Measurements from ENCODE around the gene SPA17.

The SPA17 gene

DNA sequence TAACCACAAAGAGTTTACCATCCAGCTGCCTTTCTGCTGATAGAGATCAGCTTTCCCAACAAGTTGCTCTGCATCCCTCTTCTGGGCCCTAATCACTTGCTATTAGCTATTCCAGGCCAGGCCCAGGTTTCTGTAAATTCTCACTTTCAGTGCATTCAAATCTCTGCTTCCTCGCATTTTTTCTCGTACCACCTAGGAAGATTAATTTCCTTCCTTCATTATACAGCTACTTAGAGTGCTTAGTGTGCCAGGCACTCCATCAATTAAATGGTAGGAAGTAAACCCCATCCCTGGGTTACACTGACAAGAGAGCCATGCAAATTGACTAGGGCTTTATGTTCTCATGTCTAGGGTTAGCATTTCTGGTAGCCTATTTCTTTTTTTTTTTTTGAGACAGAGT, 9.8 kb upstream of the SPA17 start:
- DNase-seq: no peak

DNA sequence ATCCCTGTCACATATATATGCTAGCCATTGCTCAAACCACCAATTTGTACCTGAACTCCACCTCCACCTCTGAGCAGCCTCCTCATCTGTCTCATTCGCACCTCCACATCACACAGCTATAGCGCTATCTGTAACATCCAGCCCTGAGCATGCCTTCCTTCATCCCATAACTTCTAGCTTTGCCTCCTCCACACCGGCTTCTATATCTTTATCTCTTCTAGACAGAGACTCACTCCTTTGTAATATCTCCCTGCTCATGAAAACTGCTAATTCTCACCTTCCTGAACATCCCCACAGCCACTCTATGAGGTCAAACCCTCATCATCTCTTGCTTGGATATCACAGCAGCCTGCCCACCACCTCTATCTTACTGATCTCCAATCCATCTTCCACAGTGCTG, 6.1 kb upstream of the SPA17 start:
- no peak for DNase-seq

DNA sequence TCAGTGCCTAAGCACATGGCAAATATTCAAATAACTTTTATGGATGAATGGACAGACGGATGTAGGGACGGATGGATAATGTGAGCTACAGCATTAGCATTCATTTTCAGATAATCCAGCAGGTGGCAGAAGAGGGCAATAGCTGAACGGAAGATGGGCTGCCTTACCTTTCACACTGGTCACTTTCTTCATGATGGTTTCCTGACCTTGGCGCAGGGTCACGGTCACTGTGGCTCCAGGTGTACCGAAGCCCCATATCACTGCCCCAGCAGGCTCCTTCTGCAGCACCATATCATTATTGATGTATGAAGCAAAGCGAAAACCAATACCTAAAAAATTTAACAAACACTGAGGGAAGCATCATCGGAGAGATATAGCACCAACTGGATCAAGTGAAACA, 4.5 kb upstream of the SPA17 start:
- DNase-seq: no peak

DNA sequence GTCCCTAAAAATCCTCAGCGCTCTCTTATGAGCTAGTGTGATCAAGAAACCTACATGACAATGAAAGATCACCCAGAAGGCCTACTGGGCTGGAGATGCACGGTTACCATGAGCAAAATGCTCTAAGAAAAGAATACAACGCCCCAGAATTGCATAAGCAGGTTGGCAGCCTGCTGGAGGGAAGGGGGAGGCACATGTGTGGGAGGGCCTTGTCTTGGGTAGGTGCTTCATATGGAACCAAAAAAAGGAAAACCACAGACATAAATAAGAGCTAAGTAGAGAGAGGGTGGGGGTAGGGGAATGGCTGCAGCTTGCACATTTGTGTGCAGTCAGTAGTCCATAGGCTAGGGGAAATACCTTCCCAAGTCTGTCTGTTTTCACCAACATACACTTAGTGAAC, 3.0 kb upstream of the SPA17 start:
- no peak for DNase-seq

DNA sequence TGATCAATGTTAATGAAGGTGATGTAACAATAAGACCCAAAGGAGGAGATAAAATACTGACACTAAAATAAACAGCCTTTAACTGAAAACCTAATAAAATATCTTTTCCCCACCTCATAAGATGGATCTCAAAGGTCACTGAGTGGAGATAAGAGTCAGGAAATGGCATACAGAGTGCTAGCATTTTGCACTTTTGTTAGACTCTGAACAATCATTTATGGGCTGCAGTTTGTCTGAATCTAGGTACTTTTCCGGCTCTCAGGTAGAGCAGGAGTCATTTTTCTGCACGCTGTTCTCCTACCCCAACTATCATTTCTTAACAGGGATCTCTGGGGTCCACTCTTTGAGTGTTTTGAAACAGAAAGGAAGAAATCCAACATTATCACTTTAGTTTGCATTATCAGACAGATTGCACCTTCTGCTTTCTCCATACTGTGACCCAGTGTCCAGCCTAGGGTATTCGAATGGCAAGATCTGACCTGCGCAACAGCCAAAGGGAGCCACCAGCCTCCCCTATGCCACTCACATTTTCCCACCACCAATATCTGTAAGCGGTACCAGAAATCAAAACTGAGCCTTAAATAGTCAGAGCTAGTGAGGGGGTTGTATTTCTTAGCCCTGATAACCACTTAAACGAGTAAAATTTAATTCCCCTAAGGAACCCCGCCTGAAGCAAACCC, 1.0 kb upstream of the SPA17 start:
- DNase-seq: no peak

DNA sequence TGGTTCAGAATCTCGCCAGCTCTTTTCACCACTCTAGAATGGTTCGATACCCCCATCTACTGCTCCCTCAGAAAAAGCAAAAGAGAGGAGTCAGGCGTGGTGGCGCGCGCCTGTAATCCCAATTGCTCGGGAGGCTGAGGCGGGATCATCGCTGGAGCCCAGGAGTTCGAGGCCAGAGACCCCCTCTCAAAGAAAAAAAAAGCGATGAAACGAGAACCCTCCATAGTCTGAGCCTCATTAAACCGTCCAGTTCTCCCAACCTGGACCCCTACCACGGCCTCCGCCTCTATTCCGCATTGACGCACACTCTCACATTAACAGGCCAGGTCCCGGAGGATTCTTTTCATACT, 439 bp downstream of the SPA17 start:
- DNase-seq: no peak

DNA sequence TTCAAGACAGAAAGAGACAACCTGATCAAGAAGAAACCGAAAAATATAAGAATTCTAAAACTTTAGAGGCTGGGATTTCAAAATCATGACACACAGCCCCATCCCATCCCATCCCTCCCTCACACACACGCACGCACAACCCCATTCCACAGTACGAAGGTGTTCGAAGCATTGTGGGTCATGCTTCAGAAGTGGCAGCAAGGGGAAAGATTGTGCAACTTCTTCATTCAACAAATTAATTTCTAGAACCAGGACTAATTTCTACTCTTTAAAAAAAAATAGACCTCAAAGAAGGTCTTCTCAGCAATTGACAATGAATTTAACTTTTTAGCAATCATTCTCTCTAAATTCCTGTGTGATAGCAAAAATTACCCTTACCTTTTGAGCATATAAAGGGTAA, 867 bp downstream of the SPA17 start:
- no peak for DNase-seq

DNA sequence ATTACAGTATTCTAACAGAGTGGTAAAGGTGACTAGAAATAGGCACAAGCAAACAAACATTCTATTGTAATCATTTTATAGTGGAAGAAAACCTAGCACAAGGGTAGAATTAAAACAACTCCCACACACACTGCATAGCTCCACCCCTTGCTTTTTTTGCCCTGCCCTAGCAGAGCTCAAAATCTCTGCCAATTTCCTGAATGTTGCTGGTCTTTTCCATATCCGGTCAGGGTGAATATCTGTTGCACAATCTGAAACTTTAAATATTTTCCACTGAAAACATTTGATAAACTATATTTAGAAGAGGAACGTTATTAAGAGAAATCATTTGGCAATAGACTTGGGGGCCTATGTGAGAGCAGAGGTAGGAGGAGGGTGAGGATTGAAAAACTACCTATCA, 2.7 kb downstream of the SPA17 start:
- no peak for DNase-seq

DNA sequence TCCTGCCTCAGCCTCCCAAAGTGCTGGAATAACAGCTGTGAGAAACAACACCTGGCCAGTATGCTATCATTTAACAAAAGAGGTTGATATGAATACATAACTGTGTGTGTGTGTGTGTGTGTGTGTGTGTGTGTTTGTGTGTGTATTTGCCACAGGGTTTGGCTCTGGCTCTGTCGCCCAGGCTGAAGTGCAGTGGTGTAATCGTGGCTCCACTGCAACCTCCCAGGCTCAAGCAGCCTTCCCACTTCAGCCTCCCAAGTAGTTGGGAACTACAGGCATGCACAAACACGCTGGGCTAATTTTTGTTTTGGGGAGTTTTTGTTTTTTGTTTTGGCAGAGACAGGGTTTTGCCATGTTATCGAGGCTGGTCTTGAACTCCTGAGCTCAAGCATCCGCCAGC, 4.7 kb downstream of the SPA17 start:
- no peak for DNase-seq

DNA sequence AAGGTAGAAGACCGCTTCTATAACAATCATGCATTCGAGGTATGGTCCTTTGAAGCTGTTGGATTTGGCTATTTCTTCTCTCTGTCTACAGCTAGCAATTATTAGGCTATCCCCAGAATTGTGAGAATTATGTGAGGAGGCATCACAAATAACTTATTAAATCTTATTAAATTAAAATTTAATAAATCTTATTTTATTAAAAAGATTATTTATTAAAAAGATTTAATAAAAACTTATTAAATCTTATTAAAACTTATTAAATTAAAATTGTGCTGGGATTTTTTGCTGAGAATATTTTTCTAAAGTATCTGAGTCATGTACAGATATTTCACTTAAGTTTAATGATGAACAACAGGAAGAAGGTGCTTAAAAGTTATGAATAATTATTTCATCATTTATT, 7.7 kb downstream of the SPA17 start:
- no peak for DNase-seq

DNA sequence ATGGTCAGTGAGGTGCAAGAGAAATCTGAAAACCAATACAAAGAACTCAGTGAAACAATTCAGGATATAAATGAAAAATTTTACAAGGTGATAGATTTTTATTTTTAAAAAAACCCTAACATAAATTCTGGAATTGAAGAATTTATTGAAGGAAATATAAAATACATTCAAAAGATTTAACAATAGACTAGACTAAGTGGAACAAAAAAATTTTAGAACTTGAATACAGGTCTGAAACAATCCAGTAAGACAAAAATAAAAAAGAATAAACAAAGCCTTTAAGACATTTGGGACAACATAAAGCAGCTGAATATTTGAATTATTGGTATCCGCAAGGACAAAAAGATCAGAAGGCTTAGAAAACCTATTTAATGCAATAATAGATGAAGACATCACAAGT, 8.7 kb downstream of the SPA17 start:
- DNase-seq: no peak

DNA sequence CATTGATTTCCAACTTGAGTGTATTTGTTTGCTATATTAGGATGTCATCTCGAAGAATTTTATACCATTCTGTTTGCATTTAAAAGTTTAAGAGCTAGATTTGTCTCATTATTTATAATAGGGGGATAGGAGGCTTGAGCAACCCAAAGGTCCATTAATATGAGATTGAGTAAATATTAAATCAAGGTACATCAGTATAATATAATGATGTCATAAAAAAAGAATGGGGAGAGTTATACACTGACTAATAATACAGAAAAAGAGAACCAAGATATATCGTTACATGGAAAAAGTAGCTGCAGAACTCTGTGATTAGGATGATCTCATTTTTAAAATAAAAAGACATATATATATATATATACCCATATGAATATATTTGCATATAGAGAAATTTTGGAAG, 19.4 kb downstream of the SPA17 start:
- no peak for DNase-seq

DNA sequence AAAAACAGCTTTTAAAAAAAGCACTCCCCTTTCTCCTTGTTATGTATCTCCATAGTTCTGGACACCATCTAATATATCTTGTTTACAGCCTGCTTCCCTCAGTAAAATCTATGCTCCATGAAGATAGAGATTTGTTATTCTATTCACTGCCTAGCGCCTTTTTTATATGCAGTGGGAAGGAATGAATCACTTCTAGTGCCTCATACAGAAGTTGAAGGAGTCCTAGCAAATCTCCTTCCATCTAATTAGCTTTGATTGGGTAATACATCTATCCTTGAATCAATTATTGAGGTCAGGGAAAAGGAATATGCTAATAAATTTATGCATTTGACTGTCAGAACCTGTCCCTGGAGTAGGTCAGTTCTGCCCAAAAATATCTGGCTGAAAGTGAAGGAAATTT, 25.8 kb downstream of the SPA17 start:
- no peak for DNase-seq

DNA sequence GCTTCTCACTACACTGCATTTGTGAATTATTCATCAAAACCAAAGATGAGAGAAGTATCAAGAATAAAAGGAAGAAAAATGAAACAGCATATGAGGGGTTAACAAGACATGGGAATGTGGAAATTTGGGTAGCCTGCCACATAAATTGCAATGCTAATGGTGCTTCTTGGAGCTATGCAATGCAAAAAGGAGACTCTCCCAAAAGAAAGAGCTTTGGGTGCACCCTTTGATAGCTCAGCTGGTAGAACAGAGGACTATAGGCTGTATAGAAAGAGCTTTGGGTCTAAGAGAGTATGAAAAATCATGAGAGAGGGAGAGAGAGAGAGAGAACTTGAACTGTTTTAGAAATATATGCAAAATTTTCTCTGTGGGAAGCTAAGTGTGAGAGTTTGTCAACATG, 26.3 kb downstream of the SPA17 start:
- no peak for DNase-seq

DNA sequence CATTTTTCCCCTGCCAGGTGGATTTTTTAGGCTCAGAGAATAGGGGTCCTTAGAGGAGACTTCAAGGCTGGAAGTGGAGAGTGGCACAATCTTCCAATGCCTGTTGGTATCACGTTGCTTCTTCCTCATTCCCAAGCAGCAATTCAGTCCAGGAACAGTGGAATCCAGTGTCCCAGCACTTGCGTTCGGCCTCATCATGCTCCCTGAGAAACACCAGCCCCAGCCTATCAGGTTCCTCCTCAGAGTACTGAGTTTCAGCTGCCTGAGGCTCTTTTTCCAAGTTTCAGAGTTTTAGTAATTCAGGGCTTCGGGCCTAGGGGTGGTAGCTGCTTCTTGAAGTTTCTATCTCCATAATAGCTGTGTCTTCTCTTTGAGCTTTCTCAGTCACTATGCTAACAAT, 34.1 kb downstream of the SPA17 start:
- DNase-seq: no peak

DNA sequence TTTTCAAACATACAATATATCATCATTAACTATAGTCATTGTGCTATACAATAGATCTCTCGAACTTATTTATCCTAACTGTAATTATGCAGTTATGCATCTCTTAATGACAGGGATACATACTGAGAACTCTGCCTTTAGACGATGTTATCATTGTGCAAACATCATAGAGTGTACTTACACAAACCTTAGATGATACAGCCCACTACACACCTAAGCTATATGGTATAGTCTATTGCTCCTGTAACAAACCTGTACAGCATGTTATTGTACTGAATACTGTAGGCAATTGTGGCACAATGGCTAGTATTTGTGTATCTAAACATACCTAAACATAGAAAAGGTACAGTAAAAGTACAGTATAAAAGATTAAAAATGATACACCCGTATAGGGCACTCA, 38.7 kb downstream of the SPA17 start:
- no peak for DNase-seq

DNA sequence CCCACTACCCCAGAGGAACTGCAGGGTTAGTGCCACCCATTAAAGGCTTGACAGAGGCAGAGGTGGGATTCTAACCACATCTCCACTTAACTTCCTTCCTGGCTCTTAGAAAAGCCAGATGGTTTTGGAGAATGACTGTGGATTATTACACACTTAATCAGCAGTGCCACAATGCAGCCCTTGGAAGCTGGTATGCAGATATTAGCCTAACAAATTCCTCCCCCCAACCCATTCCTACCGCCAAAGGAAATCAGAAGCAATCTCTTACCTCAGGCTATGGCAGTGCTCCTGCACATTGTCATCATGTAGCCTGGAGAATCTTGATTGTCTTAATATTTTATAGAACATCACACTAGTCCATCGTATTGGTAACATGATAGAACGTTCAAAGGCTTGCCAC, 42.9 kb downstream of the SPA17 start:
- no peak for DNase-seq

DNA sequence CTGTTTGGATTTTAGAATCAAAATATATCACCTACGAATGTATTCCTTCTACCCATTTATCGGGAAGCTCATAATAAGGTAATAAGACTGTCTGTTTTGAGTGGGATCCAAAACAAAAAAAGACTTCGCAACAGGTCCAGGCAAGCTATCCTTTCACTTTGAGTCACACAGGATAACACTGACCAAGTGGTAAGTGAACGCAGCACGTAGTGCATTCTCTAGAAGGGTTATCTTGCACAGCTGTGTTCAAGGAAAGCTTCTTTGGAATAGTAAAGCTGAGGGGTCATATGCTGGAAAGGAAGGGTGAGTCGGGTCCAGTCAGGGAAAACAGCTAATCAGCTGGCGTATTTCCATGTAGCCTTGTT, 43.7 kb downstream of the SPA17 start:
- DNase-seq: no peak

DNA sequence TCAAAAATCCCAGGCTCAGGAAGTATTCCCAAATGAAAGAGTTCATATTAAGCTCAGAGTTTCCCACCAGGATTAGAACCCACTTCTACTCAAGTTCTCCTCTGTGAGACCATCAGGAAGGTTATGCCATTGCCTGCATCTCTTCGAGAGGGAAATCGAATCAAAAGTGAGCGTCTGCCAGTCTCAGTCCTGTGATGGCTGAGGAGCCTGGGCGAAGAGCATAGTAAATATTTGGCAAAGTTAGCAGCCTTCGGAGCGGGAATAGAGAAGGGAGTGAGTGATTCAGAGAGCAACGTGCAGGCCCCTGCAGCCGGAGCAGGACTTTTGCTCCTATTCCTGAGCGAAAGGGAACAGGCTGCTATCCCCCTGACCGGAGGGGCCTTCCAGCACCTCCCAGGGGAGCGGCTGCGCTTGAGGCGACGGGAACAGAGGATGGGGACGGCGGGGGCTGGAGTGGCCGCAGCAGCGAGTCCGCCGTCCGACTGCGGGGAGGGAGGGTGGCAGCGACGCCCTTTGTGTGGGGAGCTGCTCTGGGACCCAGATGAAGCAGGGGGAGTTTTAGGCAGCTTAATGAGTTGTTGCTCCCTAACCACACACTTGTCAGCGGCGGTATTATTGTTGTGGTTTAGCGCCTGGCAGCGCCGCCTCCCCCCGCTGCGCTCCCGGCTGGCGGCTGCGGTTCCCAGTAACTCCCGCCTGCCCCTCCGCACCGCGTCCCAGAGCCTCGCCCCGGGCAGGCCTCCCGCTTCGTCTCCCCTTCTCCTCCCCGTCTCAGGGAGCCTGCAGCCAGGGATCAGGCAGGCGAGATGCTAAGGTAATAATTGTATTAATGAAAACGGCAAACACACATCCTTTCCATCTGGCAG, 44.3 kb downstream of the SPA17 start:
- no peak for DNase-seq

DNA sequence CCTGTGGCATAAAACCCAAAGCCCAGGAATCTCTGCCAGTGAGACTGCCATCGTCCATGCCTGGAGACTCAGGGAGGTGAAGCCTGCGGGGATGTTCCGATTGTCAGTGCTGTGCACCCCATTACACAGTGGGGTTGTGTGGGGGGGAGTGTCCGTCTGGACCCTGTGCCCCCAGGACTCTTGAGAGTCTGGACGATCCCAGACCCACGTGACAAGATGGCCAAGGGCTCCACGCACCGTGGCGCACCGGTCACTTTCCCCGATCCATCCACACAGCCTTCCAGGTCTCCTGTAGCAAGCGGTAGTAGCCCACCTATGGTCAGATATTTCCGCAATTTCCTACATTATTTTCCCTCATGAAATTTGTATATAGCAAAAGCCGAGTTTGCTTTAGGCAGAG, 45.1 kb downstream of the SPA17 start:
- no peak for DNase-seq

DNA sequence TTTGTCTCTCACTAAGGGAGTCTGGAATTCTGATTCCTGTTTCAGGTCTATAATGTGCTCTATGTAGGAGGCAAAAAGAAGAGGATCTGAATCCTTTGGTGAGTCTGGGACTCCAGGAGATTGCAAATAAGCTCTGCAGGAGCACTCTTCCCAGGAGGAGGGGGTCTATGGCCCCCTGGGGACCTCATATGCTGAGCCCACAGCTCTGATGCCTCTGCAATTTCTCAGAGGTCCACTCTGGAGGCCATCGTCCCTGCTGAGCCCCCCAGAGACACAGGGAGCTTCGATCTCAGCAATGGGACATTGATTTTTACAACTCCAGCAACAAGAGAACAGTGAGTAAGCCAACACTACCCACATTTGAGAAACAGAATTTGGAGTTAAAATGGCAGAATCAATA, 45.8 kb downstream of the SPA17 start:
- no peak for DNase-seq

DNA sequence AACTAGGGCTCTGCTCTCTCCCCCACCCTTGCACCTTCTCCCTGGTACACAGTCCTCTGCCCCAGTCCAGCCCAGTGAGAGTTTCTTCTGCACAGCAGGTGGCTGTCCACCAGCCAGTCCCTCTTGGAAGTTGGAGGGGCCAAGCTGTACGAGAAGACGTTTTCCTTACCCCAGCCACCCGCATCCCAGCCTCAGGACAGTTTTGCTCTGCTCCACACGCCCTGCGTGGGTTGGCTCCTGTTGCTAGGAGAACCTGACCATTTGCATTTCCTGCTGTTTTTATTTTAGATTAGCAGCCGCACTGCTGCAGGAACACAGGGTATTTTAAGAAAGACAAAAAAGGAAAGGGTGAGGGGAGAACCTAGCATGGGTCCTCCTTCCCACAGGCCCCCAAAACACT, 48.5 kb downstream of the SPA17 start:
- no peak for DNase-seq

DNA sequence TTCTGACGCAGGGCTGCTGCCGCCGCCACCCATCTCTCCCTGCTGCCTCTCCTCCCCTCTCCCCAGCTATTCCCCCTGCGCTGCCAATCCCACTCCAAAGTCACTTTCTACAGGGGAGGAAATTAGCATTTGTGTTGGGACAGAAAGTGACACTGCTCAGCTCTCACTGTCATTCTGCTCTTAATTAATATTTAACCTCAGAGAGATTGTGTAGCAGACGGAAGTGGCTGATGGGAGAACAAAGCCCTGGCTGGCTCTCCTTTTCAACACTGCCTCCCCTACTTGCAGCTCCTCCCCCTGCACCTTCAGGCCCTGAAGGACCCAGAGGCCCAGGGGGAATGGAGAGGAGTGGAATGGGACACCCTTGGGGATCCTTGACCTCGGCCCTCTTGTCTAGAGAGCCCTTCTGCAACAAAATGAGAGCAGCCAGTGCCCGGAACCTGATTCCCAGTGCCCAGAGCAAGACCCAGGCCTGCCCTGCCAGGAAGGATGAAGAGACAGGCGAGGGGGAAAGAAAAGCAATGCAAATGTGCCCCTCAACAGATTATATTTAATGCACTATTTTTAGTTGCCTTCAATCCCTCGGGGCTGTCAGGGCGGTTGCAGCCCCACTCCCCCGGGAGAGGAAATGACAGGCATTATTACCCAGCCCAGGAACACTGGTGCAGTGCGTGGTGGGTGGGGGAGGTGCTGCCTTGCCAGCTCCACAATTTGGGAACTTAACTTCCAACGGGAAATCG, 51.4 kb downstream of the SPA17 start:
- DNase-seq: no peak

DNA sequence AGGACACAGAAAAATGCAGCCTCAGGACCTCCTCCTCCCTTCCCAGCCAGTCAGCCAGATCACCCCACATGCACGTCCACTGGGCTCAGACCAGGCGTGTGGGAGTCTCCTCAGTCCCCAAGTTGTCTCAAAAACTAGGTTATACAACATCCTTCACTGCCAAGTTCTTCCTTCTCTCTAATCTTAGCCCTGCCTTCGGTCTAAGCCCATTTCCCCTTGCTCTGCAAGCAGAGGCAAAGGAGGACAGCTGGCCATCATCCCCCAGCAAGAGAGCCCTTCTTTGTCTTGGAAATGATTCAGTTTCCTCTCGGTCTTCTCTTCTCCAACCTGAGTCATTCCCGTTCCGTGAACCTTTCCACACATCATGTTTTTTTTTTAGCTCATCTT, 52.0 kb downstream of the SPA17 start:
- DNase-seq: no peak
